HFFc6 (cell line): ENCODE measurements around the gene MAP2K5. TPM values are rescaled to one million over a fixed set of nuclear protein-coding genes. Genes with fewer than 3 reads are reported as not detected.

Experiments used
- DNase-seq: peaks from one replicate; pipeline ENCODE4 v3.0.0-alpha.2; 2018
- H3K27ac Mint-ChIP-seq: 2 replicates; pipeline ENCODE4 v1.8.0; 2020; ENCODE audit warnings: mild to moderate bottlenecking, mixed read lengths
- H3K27me3 Mint-ChIP-seq: 2 replicates; pipeline ENCODE4 v1.8.0; 2021; ENCODE audit warnings: mild to moderate bottlenecking, moderate library complexity, mixed read lengths; ENCODE audit not compliant: insufficient read depth
- H3K36me3 Mint-ChIP-seq: 2 replicates; pipeline ENCODE4 v1.8.0; 2021; ENCODE audit warnings: low read depth, mixed read lengths
- H3K4me1 Mint-ChIP-seq: 2 replicates; pipeline ENCODE4 v1.8.0; 2020; ENCODE audit warnings: low read depth, mixed read lengths
- H3K4me3 Mint-ChIP-seq: 2 replicates; pipeline ENCODE4 v1.8.0; 2020; ENCODE audit warnings: mild to moderate bottlenecking, moderate library complexity, mixed read lengths
- H3K9me3 Mint-ChIP-seq: 2 replicates; pipeline ENCODE4 v1.8.0; 2020; ENCODE audit warnings: mild to moderate bottlenecking, mixed read lengths
- CTCF ChIP-seq: fragments of 200-600 bp; sonication (generic); IDR thresholded peaks from 2 replicates; pipeline ENCODE4 v1.5.0; 2021; ENCODE audit warnings: antibody characterized with exemption, mild to moderate bottlenecking
- total RNA-seq, 6 experiments: library from RNA; stranded (reverse); fragmentation: NEBNext Ultra II Directional; extraction: Animal tissue kit (Norgen Biotek cat#: 25700); gene quantifications; 2 replicates in 1 of 6; 3 replicates in 5 of 6; pipeline ENCODE4 v1.2.3, GENCODE V29; 2021

The MAP2K5 gene
- total RNA-seq, 6 experiments from 2014 or later, result 10.2 to 14.3 (median 13.3) TPM

GRCh38 chr15:67832031-67832551 is 289.6 kb downstream of the MAP2K5 start:
- peak; percentile 64 for TF ChIP-seq CTCF
- Mint-ChIP-seq H3K36me3 (no peaks in the 10 kb centered on the region), H3K27me3 (peaks cover 53% of the 10 kb centered on the region), H3K4me3 (no peak overlapping the region), H3K27ac (no peak overlapping the region), H3K4me1 (peaks cover 27% of the 10 kb centered on the region), H3K9me3 (no peaks in the 10 kb centered on the region; the same call in 1 of the 2 replicates)
- DNase-seq, result peak; percentile 46

- peaks cover 27% of the 10 kb centered on the region for H3K4me1 Mint-ChIP-seq
- H3K4me3 Mint-ChIP-seq, result peak overlapping the region; percentile 82
- H3K9me3 Mint-ChIP-seq, result no peaks in the 10 kb centered on the region; the same call in 1 of the 2 replicates
- H3K27me3 Mint-ChIP-seq, result peaks cover 53% of the 10 kb centered on the region
- no peak overlapping the region for H3K27ac Mint-ChIP-seq
- DNase-seq, result no peak
- TF ChIP-seq CTCF, result no peak
- H3K36me3 Mint-ChIP-seq, result no peaks in the 10 kb centered on the region
Measured at GRCh38 chr15:67832897-67833709, 290.6 kb downstream of the MAP2K5 start.

- peaks cover 27% of the 10 kb centered on the region for H3K4me1 Mint-ChIP-seq
- H3K27ac Mint-ChIP-seq, result no peak overlapping the region
- H3K4me3 Mint-ChIP-seq, result peak overlapping the region; percentile 82
- DNase-seq, result no peak
- peak; percentile 79 for TF ChIP-seq CTCF
- H3K36me3 Mint-ChIP-seq, result no peaks in the 10 kb centered on the region
- H3K27me3 Mint-ChIP-seq, result peaks cover 46% of the 10 kb centered on the region
- no peaks in the 10 kb centered on the region for H3K9me3 Mint-ChIP-seq
Measured at GRCh38 chr15:67833710-67834511, 291.4 kb downstream of the MAP2K5 start.

DNA sequence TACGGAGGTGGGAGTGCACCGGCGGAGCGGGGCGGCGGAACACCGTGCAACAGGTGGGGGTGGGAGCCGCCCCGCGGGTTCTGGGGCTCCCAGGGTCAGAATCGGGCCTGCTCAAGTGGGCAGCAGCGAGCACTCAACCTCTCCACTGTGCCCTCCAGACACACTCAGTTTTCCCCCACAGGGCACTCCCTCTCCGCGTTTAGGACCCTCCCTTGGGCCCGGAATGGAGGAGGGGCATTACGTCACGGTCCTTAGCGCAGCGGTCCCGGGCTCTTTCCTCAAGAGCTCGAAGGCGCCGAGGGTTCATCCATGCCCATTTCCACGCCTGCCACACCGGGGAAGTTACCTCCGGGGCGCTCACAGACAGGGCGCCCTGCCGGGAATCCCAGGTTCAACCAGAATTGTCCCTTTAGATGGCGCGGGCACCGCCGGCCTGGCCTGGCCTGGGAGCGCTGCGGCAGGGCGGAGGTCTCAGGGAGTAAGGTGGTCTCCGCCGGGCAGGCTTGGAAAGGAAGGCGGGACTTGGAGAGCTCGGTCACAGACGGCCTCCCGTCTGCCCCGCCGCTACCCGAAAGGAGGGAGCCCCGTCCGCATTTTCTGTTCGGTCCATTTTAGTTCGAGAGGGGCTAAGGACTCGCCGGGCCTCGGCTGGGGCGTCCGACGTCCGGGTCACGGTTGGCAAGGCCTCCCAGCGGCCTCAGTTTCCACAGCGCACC is 292.2 kb downstream of the MAP2K5 start:
- H3K27ac Mint-ChIP-seq, result no peak overlapping the region
- H3K36me3 Mint-ChIP-seq, result no peaks in the 10 kb centered on the region
- no peak for DNase-seq
- TF ChIP-seq CTCF, result no peak
- peak overlapping the region; percentile 79 for H3K4me3 Mint-ChIP-seq
- no peaks in the 10 kb centered on the region for H3K9me3 Mint-ChIP-seq
- peaks cover 41% of the 10 kb centered on the region for H3K27me3 Mint-ChIP-seq
- H3K4me1 Mint-ChIP-seq, result peaks cover 34% of the 10 kb centered on the region
